Measurements from ENCODE around the gene MKRN2OS.

DNA sequence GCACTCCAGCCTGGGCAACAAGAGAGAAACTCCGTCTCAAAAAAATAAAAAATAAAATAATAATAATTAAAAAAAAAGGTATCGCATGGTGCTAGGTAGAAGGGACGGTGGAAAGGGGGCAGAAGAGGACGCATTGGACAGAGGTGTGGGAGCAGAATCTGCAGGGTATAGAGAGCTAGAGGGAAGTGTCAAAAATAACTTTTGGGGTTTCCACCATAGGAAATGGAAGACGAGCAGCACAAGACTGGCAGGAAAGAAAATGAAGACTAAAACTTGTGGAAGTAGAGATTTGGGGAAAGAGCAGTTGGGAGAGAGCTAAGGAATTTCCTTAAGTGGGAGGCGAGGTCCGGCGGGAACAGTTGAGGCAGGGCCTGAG is 11.0 kb upstream of the MKRN2OS start:
- TF ChIP-seq, protein P1, sequence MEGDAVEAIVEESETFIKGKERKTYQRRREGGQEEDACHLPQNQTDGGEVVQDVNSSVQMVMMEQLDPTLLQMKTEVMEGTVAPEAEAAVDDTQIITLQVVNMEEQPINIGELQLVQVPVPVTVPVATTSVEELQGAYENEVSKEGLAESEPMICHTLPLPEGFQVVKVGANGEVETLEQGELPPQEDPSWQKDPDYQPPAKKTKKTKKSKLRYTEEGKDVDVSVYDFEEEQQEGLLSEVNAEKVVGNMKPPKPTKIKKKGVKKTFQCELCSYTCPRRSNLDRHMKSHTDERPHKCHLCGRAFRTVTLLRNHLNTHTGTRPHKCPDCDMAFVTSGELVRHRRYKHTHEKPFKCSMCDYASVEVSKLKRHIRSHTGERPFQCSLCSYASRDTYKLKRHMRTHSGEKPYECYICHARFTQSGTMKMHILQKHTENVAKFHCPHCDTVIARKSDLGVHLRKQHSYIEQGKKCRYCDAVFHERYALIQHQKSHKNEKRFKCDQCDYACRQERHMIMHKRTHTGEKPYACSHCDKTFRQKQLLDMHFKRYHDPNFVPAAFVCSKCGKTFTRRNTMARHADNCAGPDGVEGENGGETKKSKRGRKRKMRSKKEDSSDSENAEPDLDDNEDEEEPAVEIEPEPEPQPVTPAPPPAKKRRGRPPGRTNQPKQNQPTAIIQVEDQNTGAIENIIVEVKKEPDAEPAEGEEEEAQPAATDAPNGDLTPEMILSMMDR (IDR thresholded peaks at IDR 0.05; ENCODE audit: borderline replicate concordance, extremely low read depth, low read length, poor library complexity, severe bottlenecking): no peak
- no peak for TF ChIP-seq EZH2 (IDR thresholded peaks at IDR 0.05; ENCODE audit: borderline replicate concordance, low read depth, low read length, severe bottlenecking)
